SK-N-SH (cell line): ENCODE data around the gene SNX33. TPM values are rescaled to one million over a fixed set of nuclear protein-coding genes. Genes with fewer than 3 reads are reported as not detected.
"Not testable (repeated sequence)": the region's sequence is repeated elsewhere in the genome, so short reads cannot be mapped to it uniquely, and the experiment has no call there.

Experiments
- CTCF ChIA-PET: fragments of 300-600, 350-600 bp; formaldehyde crosslinking; extraction: SDS; loops from one replicate; lab custom pipeline; 2021; lab: Yijun Ruan, JAX
- POLR2A ChIA-PET: fragments of 350-600 bp; sonication (Branson Sonifier 250); formaldehyde crosslinking; extraction: SDS; loops from one replicate; lab custom pipeline; 2020; ENCODE audit warnings: antibody characterized with exemption, inconsistent platforms; lab: Yijun Ruan, JAX
- DNase-seq: peaks from one replicate; pipeline ENCODE4 v3.0.0; 2012
- H2AFZ ChIP-seq: fragments of 200-600 bp; sonication (generic); 2 replicates; pipeline ENCODE4 v1.8.1; 2016; ENCODE audit warnings: antibody characterized with exemption, mild to moderate bottlenecking, low read depth
- H3F3A ChIP-seq: fragments of 200-600 bp; sonication (generic); replicated peaks from 2 replicates; pipeline ENCODE3; 2016; ENCODE audit warnings: antibody characterized with exemption, mild to moderate bottlenecking; ENCODE audit not compliant: insufficient read depth
- H3K27ac ChIP-seq, 2 experiments: fragments of 200-500 bp in 1 of 2; fragments of 200-600 bp in 1 of 2; sonication (Bioruptor generic) in 1 of 2; sonication (generic), shearing (Covaris generic) in 1 of 2; 2 replicates each; pipeline versions ENCODE4 v1.5.1 to v1.6.1; 2014 to 2016; ENCODE audit warnings: low read depth in 2 of 2, inconsistent platforms in 1 of 2, low read length in 1 of 2, mild to moderate bottlenecking in 1 of 2, mixed read lengths in 1 of 2
- H3K27me3 ChIP-seq: fragments of 200-600 bp; sonication (generic), shearing (Covaris generic); 2 replicates; pipeline ENCODE4 v1.6.1; 2016; ENCODE audit warnings: mixed run types; ENCODE audit not compliant: insufficient read depth
- H3K36me3 ChIP-seq, 2 experiments: fragments of 200-500 bp in 1 of 2; fragments of 200-600 bp in 1 of 2; sonication (Bioruptor generic) in 1 of 2; sonication (generic) in 1 of 2; replicated peaks in 1 of 2; 2 replicates each; pipeline versions ENCODE3 to v1.5.1; 2014 to 2016; ENCODE audit warnings: low read length in 1 of 2, mild to moderate bottlenecking in 1 of 2; ENCODE audit not compliant: insufficient read depth in 2 of 2, control insufficient read depth in 1 of 2
- H3K4me1 ChIP-seq, 2 experiments: fragments of 200-500 bp in 1 of 2; fragments of 200-600 bp in 1 of 2; sonication (Bioruptor generic) in 1 of 2; sonication (generic), shearing (Covaris generic) in 1 of 2; 2 replicates each; pipeline versions ENCODE4 v1.5.1 to v1.6.1; 2014 to 2016; ENCODE audit warnings: low read depth in 1 of 2, low read length in 1 of 2, mixed run types in 1 of 2; ENCODE audit not compliant: insufficient read depth in 2 of 2, control insufficient read depth in 1 of 2
- H3K4me2 ChIP-seq: fragments of 200-600 bp; sonication (generic), shearing (Covaris generic); 2 replicates; pipeline ENCODE4 v1.6.1; 2017; ENCODE audit warnings: mixed run types
- H3K4me3 ChIP-seq, 2 experiments: fragments of 200-500 bp in 1 of 2; fragments of 200-600 bp in 1 of 2; sonication (Bioruptor generic) in 1 of 2; sonication (generic), shearing (Covaris generic) in 1 of 2; 2 replicates each; pipeline versions ENCODE4 v1.5.1 to v1.8.1; 2014 to 2016; ENCODE audit warnings: low read depth in 2 of 2, inconsistent platforms in 1 of 2, low read length in 1 of 2, mild to moderate bottlenecking in 1 of 2, mixed read lengths in 1 of 2, moderate library complexity in 1 of 2
- H3K79me2 ChIP-seq: fragments of 200-600 bp; sonication (generic); 2 replicates; pipeline ENCODE4 v1.8.1; 2017; ENCODE audit warnings: mild to moderate bottlenecking; ENCODE audit not compliant: insufficient read depth
- H3K9ac ChIP-seq: fragments of 200-600 bp; sonication (generic); 2 replicates; pipeline ENCODE4 v1.6.1; 2017; ENCODE audit warnings: mixed run types
- H3K9me2 ChIP-seq: fragments of 200-600 bp; sonication (generic); 2 replicates; pipeline ENCODE4 v1.6.1; 2017; ENCODE audit warnings: mixed run types
- H3K9me3 ChIP-seq: fragments of 200-600 bp; sonication (generic); 2 replicates; pipeline ENCODE4 v1.6.1; 2017; ENCODE audit warnings: mixed run types, mild to moderate bottlenecking, moderate library complexity
- H4K20me1 ChIP-seq: fragments of 200-600 bp; sonication (generic); 2 replicates; pipeline ENCODE4 v1.6.1; 2017; ENCODE audit warnings: mild to moderate bottlenecking, mixed run types; ENCODE audit not compliant: insufficient read depth
- CHD2 ChIP-seq: fragments of 150-350 bp; IDR thresholded peaks from 2 replicates; pipeline ENCODE4 v1.6.1; 2018; ENCODE audit warnings: low read length; ENCODE audit not compliant: partially characterized antibody
- ELF1 ChIP-seq: IDR thresholded peaks from 2 replicates; pipeline ENCODE4 v1.4.0; 2012
- EP300 ChIP-seq, 2 experiments: IDR thresholded peaks; 2 replicates each; pipeline versions ENCODE4 v1.4.0 to v1.6.1; 2012; ENCODE audit warnings: borderline replicate concordance in 1 of 2, low read depth in 1 of 2, low read length in 1 of 2
- GATA2 ChIP-seq: sonication (generic); formaldehyde crosslinking; IDR thresholded peaks from 2 replicates; pipeline ENCODE4 v1.5.0; 2020; ENCODE audit warnings: mild to moderate bottlenecking, missing genetic modification reagents
- MEF2A ChIP-seq: IDR thresholded peaks from 2 replicates; pipeline ENCODE4 v1.4.0; 2012; ENCODE audit warnings: low read depth, borderline replicate concordance
- MXI1 ChIP-seq: IDR thresholded peaks from 2 replicates; pipeline ENCODE4 v1.6.1; 2012; ENCODE audit warnings: mild to moderate bottlenecking, low read depth, low read length, improper control_type of control experiment
- NFIC ChIP-seq: IDR thresholded peaks from 2 replicates; pipeline ENCODE4 v1.4.0; 2012; ENCODE audit warnings: borderline replicate concordance
- TAF1 ChIP-seq: IDR thresholded peaks from 2 replicates; pipeline ENCODE4 v1.6.1; 2012; ENCODE audit warnings: low read depth, mild to moderate bottlenecking, low read length, moderate library complexity, borderline replicate concordance
- TEAD4 ChIP-seq: IDR thresholded peaks from 2 replicates; pipeline ENCODE4 v1.4.0; 2012; ENCODE audit warnings: mild to moderate bottlenecking, borderline replicate concordance; ENCODE audit not compliant: insufficient read depth
- USF1 ChIP-seq: IDR thresholded peaks from 2 replicates; pipeline ENCODE4 v1.4.0; 2012; ENCODE audit warnings: low read depth, borderline replicate concordance
- YY1 ChIP-seq: IDR thresholded peaks from 2 replicates; pipeline ENCODE4 v1.4.0; 2012; ENCODE audit warnings: low read depth, mild to moderate bottlenecking
- WGBS: methylation state at CpG from one replicate; pipeline ENCODE4 v1.1.6; 2017; ENCODE audit warnings: low lambda C conversion rate; 5-methylcytosine and 5-hydroxymethylcytosine counted together
- polyA plus RNA-seq, 3 experiments: library from polyadenylated mRNA; depleted of rRNA; stranded (reverse); fragments of >200 nt; gene quantifications; 2 replicates each; pipeline ENCODE4 v1.2.3, GENCODE V29; 2012
- TF ChIP-seq, protein P1 (sequence below): IDR thresholded peaks from 2 replicates; pipeline ENCODE4 v1.4.0; 2012; ENCODE audit warnings: low read depth, borderline replicate concordance

SNX33 gene
- polyA plus RNA-seq, 1 of the 3 experiments (the other 2 are of a cell fraction): 7.7 TPM

GRCh38 chr15:75631935-75632334, 15.8 kb upstream of the SNX33 start:
- Histone ChIP-seq H3K79me2 (peaks cover 19% of the 10 kb centered on the region), H3K4me1 (peaks cover 0 to 5% of the 10 kb centered on the region in 2 experiments; a peak in 1 of 4 replicates), H4K20me1 (no peaks in the 10 kb centered on the region), H3K4me2 (no peak overlapping the region), H3K4me3 (no peak overlapping the region), H3K9ac (no peak overlapping the region), H3K27ac (no peak overlapping the region), H3K9me3 (no peaks in the 10 kb centered on the region), H3K9me2 (no peaks in the 10 kb centered on the region), H3K27me3 (no peaks in the 10 kb centered on the region), H3F3A (peaks cover 9% of the 10 kb centered on the region), H3K36me3 (no peaks in the 10 kb centered on the region), H2AFZ (no peak overlapping the region)
- CTCF ChIA-PET: no interaction called here
- POLR2A ChIA-PET: no interaction called here
- no peak for DNase-seq
- no peak for TF ChIP-seq USF1

DNA sequence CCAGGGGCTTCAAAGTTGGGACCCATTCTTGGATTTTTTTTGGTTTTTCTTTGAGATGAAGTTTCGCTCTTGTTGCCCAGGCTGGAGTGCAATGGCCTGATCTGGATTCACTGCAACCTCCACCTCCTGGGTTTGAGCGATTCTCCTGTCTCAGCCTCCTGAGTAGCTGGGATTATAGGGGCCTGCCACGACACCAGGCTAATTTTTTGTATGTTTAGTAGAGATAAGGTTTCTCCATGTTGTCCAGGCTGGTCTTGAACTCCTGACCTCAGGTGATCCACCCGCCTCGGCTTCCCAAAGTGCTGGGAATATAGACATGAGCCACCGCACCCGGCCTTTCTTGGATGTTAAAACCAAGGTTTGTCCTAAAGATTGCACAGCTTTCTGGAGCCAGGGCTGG, 13.8 kb upstream of the SNX33 start:
- Histone ChIP-seq H3K4me1 (peaks cover 11% of the 10 kb centered on the region in 2 experiments; a peak in 2 of 4 replicates), H4K20me1 (peaks cover 18% of the 10 kb centered on the region), H3K79me2 (peaks cover 39% of the 10 kb centered on the region)
- H3K27me3 ChIP-seq, DNase-seq, POLR2A ChIA-PET, CTCF ChIA-PET, H3K9me2 ChIP-seq, H3K36me3 ChIP-seq, H3K4me2 ChIP-seq, H3K27ac ChIP-seq, H3K9ac ChIP-seq, H2AFZ ChIP-seq, H3K4me3 ChIP-seq, H3F3A ChIP-seq, H3K9me3 ChIP-seq: not testable (repeated sequence)
- WGBS: 83% methylated on average over 7 of the region's 7 CpGs

GRCh38 chr15:75636026-75636425, 11.7 kb upstream of the SNX33 start:
- Histone ChIP-seq H3K36me3 (peaks cover 0 to 5% of the 10 kb centered on the region in 2 experiments), H3K9me3 (no peaks in the 10 kb centered on the region), H2AFZ (no peak overlapping the region), H3K9ac (no peak overlapping the region), H3K9me2 (no peaks in the 10 kb centered on the region), H3F3A (peaks cover 19% of the 10 kb centered on the region), H4K20me1 (peaks cover 20% of the 10 kb centered on the region), H3K27me3 (no peaks in the 10 kb centered on the region)
- WGBS: 96% methylated on average over 6 of the region's 6 CpGs
- POLR2A ChIA-PET: interaction anchor here (1.4 kb wide), 1 partner anchor 10 kb away, joined by 4 read pairs; the partner anchor contains the start of gene SNUPN
- TF ChIP-seq YY1 (no peak), GATA2 (CRISPR knock-in tag) (no peak), MXI1 (no peak), USF1 (no peak), CHD2 (no peak), TEAD4 (no peak), ELF1 (no peak), TAF1 (no peak), NFIC (no peak), MEF2A (no peak), EP300 (IDR thresholded peaks at IDR 0.05; ENCODE audit: borderline replicate concordance in 1 of 2, low read depth in 1 of 2, low read length in 1 of 2) (no peak)
- TF ChIP-seq, protein P1, sequence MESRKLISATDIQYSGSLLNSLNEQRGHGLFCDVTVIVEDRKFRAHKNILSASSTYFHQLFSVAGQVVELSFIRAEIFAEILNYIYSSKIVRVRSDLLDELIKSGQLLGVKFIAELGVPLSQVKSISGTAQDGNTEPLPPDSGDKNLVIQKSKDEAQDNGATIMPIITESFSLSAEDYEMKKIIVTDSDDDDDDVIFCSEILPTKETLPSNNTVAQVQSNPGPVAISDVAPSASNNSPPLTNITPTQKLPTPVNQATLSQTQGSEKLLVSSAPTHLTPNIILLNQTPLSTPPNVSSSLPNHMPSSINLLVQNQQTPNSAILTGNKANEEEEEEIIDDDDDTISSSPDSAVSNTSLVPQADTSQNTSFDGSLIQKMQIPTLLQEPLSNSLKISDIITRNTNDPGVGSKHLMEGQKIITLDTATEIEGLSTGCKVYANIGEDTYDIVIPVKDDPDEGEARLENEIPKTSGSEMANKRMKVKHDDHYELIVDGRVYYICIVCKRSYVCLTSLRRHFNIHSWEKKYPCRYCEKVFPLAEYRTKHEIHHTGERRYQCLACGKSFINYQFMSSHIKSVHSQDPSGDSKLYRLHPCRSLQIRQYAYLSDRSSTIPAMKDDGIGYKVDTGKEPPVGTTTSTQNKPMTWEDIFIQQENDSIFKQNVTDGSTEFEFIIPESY: no peak
- TF ChIP-seq, all 33 proteins: peak for 0
- Histone ChIP-seq H3K4me3 (no peak overlapping the region), H3K27ac (no peak overlapping the region), H3K4me2 (no peak overlapping the region), H3K79me2 (peaks cover 49% of the 10 kb centered on the region), H3K4me1 (peaks cover 11% of the 10 kb centered on the region in 2 experiments; a peak in 2 of 4 replicates)
- CTCF ChIA-PET: interaction anchor here (1.1 to 1.5 kb wide), 3 partner anchors 10 to 14 kb away, joined by 3 to 8 read pairs (median 6); partner anchors contain the start of genes SNUPN and SNX33
- no peak for DNase-seq
